HG02642 (cell line): ENCODE measurements around the gene TNRC18.
"Not testable (repeated sequence)": the region's sequence is repeated elsewhere in the genome, so short reads cannot be mapped to it uniquely, and the experiment has no call there.

Experiments
- ATAC-seq: cut with Tn5 transposase; IDR thresholded peaks from one replicate; pipeline ENCODE4 v1.9.1; 2021; ENCODE audit warnings: mild to moderate bottlenecking; ENCODE audit not compliant: unreplicated experiment, poor library complexity

The TNRC18 gene

GRCh38 chr7:5380350-5381070, 43.1 kb downstream of the TNRC18 start:
- no peak for ATAC-seq

DNA sequence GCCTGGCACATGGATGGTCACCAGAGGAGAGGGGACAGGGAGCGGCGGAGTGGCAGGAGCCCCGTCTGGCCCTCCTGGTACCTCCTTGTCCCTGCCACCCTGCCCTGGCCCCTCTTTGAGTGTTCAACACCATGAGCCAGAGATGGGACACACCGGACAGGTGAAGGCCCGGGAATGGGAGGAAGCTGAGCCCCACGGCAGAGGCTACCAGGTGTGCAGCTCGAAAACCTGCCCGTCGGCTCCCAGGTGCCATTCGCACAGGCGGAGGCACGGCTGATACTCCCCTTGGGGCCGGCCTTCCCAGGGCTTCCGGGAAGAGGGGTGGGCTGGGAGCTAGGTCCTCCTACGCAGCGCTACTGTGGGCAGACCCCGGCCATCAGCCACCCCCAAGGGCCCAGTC, 44.1 kb downstream of the TNRC18 start:
- no peak for ATAC-seq

- ATAC-seq: no peak
These were observed 45.8 kb downstream of the TNRC18 start for GRCh38 chr7:5377816-5378215.

DNA sequence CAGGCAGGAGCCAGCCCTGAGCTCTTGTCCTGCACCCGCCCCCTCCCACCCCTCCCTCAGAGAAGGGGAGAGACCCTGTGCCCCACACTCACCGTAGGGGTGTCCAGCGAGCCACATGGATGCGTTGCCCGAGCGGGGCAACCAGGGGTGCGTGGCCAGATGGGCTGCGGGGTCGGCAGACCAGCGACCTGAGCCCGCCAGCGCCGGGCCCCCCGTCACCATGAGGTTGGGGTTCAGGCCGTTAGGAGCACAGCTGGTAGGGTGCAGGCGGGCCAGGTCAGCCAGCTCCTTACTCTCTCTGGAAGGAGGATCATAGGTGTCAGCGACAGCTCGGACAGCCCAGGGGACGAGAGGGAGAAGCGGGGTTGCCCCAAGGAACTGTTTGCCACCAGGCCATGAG, 46.4 kb downstream of the TNRC18 start:
- ATAC-seq: no peak

- ATAC-seq: no peak
These were observed 47.7 kb downstream of the TNRC18 start for GRCh38 chr7:5375925-5376324.

DNA sequence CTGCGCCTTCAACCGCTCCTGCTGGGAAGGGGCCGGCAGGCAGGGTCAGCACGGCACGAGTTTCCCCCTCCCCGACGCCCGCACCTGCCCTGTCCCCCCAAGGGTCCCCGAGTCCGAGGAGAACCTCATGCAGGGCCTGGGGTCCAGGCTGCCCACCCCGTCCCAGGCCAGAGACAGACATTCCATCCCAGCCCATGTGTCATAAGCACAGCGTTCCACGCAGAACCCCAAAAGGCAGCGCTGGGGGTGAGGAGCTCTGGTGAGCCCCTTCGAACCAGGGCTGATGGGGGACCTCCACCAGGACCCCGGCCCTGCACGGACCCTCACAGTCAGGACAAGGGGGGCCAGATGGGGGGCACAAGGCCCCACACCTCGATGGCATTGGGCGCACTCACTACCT, 49.2 kb downstream of the TNRC18 start:
- no peak for ATAC-seq

DNA sequence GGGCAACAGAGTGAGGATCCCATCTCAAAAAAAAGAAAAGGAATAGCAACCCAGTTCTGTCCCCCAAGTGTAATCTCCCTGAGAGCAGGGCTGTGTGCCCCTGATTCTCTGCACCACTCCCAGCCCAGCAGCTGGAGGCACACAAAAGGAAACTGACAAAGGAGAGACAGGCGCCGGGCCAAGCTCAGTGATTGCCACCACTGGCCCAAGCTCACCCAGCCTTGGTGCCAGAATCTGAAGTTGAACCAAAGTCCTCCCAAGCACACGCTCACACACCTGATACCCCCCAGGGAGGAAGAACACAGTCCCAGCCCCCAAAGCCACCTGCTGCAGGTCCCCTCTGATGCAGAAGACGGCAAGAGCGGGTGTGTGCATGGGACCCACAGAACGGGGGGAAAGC, 50.3 kb downstream of the TNRC18 start:
- ATAC-seq: no peak

DNA sequence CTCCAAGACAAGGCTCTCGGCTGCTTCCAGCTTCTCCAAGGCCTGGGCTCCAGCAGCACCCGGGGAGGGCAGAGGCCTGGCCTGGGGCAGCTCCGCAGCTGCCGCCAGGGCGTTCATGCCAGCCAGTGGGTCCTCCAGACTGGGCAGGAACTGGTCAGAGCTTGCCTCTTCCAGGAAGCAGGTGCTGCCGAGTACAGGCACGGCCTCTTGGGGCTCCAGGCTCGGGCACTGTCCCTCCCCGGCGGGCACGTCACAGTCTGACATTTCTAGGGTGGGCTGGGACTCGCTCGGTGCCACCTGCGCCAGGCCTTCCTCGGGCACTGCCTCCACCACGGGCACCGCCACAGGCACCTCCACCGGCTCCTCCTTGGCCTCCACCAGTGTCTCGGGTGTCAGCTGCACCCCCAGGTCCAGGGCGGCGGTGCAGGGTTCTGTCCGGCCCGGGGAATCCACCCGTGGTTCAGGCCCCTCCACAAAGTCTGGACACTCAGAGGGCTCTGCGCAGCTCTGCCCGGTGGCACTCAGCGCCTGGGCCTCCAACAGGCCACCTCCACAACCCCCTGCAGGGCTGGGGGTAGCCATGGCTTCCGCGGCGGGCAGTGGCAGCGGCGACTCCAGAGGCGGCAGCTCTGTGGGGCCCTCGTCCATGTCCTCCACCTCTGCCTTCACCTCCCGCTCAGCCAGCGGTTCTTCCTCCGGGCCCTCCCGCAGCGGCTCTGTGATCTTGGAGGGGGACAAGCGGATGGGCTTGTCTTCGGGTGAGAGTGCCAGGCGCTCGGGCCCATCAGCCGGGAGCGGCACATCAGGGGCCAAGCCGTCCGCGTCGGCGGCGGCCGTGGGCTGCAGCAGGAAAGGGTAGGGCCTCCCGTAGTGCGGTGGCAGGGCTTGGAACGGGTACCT, 52.9 kb downstream of the TNRC18 start:
- ATAC-seq: no peak

DNA sequence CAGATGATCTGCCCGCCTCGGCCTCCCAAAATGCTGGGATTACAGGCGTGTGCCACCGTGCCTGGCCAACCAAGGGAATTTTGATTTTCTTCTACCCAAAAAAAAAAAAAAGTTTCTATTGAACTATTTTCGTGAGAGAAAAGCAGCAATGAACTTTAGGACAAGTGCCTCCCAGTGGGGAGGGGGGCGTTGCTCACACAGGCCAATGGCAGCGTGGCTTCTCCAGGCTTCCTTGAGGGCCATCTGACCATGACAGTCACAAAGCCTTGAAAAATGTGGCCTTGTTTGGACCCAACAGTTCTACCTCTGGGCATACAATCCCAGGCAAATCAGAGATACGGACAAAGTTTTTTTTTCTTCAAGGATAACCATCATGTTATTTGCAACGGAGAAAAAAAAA, 56.0 kb downstream of the TNRC18 start:
- ATAC-seq: no peak

- ATAC-seq: peak; percentile 63
These were observed 57.5 kb downstream of the TNRC18 start for GRCh38 chr7:5365976-5366625.

DNA sequence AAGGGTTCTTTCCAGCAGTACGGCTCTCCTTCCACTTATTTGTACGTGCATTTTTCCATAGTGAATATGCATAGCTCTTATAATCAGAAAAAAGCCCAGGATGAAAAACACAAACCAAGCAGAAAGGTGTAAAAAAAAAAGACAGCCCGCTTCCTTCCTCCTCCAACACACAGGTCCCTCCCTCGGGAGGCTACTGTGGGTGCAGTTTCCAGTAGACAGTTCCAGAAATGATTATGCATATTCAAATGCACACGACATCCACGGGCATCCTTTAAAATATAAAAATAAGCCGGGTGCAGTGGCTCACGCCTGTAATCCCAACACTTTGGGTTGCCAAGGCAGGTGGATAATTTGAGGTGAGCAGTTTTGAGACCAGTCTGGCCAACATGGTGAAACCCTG, 59.9 kb downstream of the TNRC18 start:
- no peak for ATAC-seq

- ATAC-seq: no peak
These were observed 61.2 kb downstream of the TNRC18 start for GRCh38 chr7:5362466-5362865.

DNA sequence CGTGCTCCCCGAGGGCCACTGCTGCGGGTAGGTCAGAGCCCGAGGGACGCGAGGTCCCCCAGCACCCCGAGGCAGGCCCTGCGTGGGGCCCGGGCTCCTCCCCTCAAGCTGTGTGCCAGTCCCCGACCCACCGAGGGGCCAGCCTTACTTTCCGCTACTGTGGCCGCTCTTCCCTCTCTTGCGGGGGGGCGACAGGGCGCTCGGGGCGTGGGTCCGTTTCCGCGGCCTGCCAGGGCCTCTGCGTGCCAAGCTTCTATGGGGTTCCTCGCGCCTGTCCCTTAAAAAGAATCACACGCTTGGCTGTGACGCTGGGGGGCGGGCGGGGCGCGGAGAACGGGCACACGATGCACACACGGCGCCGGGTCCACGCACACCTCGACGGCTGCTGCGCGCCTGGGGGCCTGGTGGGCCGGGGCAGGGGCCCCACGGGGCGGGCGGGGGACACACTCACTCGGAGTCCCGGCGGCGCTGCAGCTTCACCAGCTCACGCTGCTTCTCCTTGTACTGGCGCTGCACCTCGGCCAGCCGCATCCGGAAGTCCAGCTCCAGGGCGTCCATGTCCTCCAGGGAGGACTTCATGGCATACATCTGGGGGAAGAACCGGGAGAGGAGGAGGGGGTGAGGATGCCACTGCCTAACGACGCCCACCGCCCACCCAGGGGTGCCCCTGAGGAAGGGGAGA, 62.0 kb downstream of the TNRC18 start:
- no peak for ATAC-seq

GRCh38 chr7:5360971-5361370, 62.7 kb downstream of the TNRC18 start:
- ATAC-seq: no peak

DNA sequence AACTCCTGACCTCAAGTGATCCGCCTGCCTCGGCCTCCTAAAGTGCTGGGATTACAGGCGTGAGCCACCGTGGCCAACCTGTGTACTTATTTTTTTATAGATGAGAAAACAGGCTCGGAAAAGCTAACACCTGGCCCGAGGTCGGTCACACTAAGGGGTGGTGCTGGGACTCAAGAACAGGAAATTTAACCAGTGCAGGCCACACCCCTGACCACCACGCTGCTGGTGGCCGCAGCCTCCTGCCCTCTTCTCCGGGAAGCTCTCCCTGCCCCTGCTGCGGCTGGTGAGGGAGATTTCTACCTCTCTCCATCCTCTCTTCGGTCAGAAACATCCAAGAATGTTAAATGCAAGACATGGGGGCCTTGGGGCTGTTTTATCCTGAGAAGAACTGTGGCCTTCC, 63.2 kb downstream of the TNRC18 start:
- no peak for ATAC-seq

- not testable (repeated sequence) for ATAC-seq
These were observed 63.6 kb downstream of the TNRC18 start for GRCh38 chr7:5360021-5360420.

DNA sequence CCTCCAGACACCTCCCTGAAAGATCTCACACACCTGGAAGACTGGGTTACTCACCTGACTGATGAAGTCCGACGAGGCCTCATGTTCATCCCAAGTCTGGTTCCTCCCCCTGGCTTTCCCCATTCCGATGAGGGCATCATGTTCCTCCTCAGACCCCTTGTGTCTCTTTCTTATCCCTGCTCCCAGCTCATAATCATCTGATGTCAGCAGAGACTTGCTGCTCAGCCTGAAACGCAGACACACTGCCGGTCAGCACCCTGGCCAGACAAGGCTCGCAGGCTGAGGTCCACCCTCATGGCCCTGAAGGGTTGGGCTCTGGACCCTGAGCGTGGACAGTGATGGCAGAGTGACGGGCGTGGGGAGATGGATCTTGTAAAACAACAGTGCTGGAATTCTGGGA, 64.3 kb downstream of the TNRC18 start:
- no peak for ATAC-seq

DNA sequence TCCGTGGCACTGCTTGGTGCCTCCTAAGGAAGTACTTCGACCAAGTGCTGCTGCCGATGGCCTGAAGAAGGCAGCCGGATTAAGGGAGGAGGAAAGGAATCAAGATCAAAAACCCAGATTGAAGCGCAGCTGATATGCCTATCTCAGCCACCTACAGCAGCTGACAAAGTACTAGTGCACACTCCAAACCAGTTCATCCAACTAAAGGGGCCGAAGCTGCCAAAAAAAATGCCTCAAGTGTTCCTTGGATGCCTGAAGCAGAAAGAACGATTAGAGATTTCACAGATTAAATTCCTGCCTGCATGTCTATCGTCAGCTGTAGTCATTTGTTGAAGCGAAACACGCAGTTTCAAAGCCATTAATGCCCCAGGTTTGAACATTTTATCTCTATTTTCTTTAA, 65.7 kb downstream of the TNRC18 start:
- ATAC-seq: no peak

- no peak for ATAC-seq
These were observed 66.9 kb downstream of the TNRC18 start for GRCh38 chr7:5356751-5357119.

DNA sequence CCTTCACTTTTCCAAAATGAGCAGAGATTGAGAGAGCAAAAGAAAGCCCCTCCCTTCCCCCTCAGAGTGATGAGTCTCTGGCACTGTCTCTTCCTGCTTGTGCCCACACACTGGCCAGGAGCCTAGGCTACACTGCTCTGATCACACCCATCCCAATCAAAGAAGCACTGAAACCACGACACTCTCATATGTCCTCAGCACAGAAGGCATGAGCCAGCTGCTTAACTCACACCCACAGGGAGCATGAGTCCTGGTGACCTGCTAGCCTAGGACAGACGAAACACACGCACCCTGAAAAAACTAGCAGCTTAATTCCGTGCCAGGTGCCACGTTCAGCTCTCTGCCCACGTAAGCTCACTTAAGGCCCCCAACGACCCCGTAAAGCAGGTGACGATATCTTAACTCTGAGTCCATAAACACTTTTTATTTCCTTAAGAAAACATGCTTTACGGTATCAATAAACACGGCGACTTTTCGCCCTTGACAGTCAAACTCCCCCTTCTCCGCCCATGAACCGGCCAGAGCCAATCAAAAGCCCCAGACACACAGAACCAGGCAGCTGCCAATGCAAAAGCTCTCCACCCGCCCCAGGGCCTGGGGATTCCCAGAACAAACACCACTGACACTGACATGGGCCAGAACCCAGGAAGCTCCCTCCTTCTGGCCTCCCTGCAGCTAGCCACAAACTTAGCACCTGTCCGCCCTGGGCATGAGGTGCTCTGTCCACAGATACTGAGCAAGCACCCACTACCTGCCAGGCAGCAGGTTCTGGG, 69.0 kb downstream of the TNRC18 start:
- ATAC-seq: no peak
